ENCODE data around the gene PRLR. TPM values are rescaled to one million over a fixed set of nuclear protein-coding genes. Genes with fewer than 3 reads are reported as not detected.

PRLR gene
- total and polyA plus RNA-seq, 2 of the 8 experiments (the other 6 are each of a cell fraction or from before 2014, with no cell fraction given) = 0.53 to 2.5 TPM

GRCh38 chr5:35095366-35095765 lies 134.9 kb downstream of the PRLR start:
- Histone ChIP-seq H3K79me2 (ENCODE audit: control insufficient read depth in 1 of 2, insufficient read depth in 2 of 2, low read length in 2 of 2) (no peaks in the 10 kb centered on the region), H3K23ac (ENCODE audit: insufficient read length) (no peak overlapping the region), H3K18ac (ENCODE audit: extremely low read depth, low read length) (no peak overlapping the region), H2BK5ac (ENCODE audit: low read depth, low read length) (no peak overlapping the region), H3K4me3 (ENCODE audit: extremely low read depth in 1 of 4, insufficient read depth in 2 of 4, low read depth in 3 of 4, low read length in 4 of 4) (no peak overlapping the region), H2BK15ac (ENCODE audit: low read length) (no peak overlapping the region), H4K91ac (replicated peaks; ENCODE audit: insufficient read length, low read length) (no peak overlapping the region), H3K4me2 (ENCODE audit: insufficient read depth in 1 of 2, low read depth in 2 of 2, low read length in 2 of 2) (no peak overlapping the region), H3K79me1 (ENCODE audit: low read depth, low read length) (no peaks in the 10 kb centered on the region), H3K14ac (ENCODE audit: insufficient read length) (no peak overlapping the region), H3K4ac (replicated peaks; ENCODE audit: insufficient read length, low read depth, low read length) (no peak overlapping the region), H3K36me3 (ENCODE audit: control insufficient read depth in 2 of 4, insufficient read depth in 4 of 4, low read length in 3 of 4) (no peaks in the 10 kb centered on the region), H2BK20ac (ENCODE audit: low read length) (no peak overlapping the region), H3K27ac (ENCODE audit: low read depth, low read length) (no peak overlapping the region), H3K23me2 (ENCODE audit: low read depth, low read length) (no peaks in the 10 kb centered on the region), H3K9ac (replicated peaks in 1 of 4; ENCODE audit: extremely low read depth in 1 of 4, low read depth in 3 of 4, low read length in 3 of 4) (no peak overlapping the region), H4K5ac (ENCODE audit: insufficient read length, low read depth, low read length) (no peak overlapping the region), H2AFZ (ENCODE audit: low read length) (no peak overlapping the region), H2BK12ac (ENCODE audit: low read depth, low read length) (no peak overlapping the region), H3K9me3 (ENCODE audit: insufficient read depth in 2 of 2, low read depth in 1 of 2, low read length in 1 of 2) (no peaks in the 10 kb centered on the region), H3K56ac (replicated peaks; ENCODE audit: insufficient read length, low read depth, low read length) (no peak overlapping the region), H4K20me1 (replicated peaks in 1 of 2; ENCODE audit: control insufficient read depth in 1 of 2, insufficient read depth in 2 of 2, low read length in 2 of 2) (no peaks in the 10 kb centered on the region), H4K8ac (ENCODE audit: extremely low read depth, insufficient read depth, low read length) (no peak overlapping the region), H3K27me3 (replicated peaks in 1 of 4; ENCODE audit: control insufficient read depth in 3 of 4, extremely low read depth in 1 of 4, insufficient read depth in 3 of 4, low read length in 3 of 4) (no peaks in the 10 kb centered on the region), H2AK5ac (ENCODE audit: low read depth, low read length) (no peak overlapping the region), H3K4me1 (replicated peaks in 1 of 4; ENCODE audit: control insufficient read depth in 3 of 4, insufficient read depth in 4 of 4, low read length in 3 of 4) (peaks cover 0 to 3% (median 0%) of the 10 kb centered on the region in 4 experiments; a peak in 1 of 7 replicates), H2BK120ac (replicated peaks; ENCODE audit: low read depth, low read length) (no peak overlapping the region)
- FAIRE-seq = no peak
- DNase-seq (ENCODE audit: low read depth in 1 of 2, low spot score in 2 of 2) = no peak
- WGBS, 2 experiments (ENCODE audit: extremely low coverage in 1 of 2, insufficient coverage in 1 of 2, insufficient read length in 1 of 2, insufficient replicate concordance in 2 of 2, low coverage in 1 of 2, low lambda C conversion rate in 2 of 2, missing lambda C conversion rate in 1 of 2) = 87% methylated on average over 3 of the region's 3 CpGs; no CpG with 5 or more reads in 1 of the 2 experiments
- ChIA-PET POLR2A (ENCODE audit: partially characterized antibody) (no interaction called here), CTCF (ENCODE audit: partially characterized antibody) (interaction anchor here (1.0 to 1.6 kb wide), 2 partner anchors 88 to 103 kb away, joined by 3 read pairs; no protein-coding TSS in a partner anchor)
- no peak for TF ChIP-seq CREB1 (IDR thresholded peaks at IDR 0.05)
- TF ChIP-seq RXRA (IDR thresholded peaks at IDR 0.05; ENCODE audit: insufficient read depth, low read depth, low read length) = no peak
- TF ChIP-seq RNF2 (IDR thresholded peaks at IDR 0.05; ENCODE audit: borderline replicate concordance, low read depth, low read length, missing control alignments, poor library complexity, severe bottlenecking) = no peak
- TF ChIP-seq BCL11A (IDR thresholded peaks at IDR 0.05; ENCODE audit: low read depth in 2 of 2, low read length in 2 of 2) = no peak
- TF ChIP-seq SP1 (IDR thresholded peaks at IDR 0.05; ENCODE audit: low read depth, low read length) = no peak
